Endothelial cell of umbilical vein (primary cell): ENCODE data around the gene RIBC2. TPM values are rescaled to one million over a fixed set of nuclear protein-coding genes. Genes with fewer than 3 reads are reported as not detected.

Source experiments
- BruUV-seq: library from RNA; stranded (reverse); fragments of 400-500 nt; replicated peaks from 2 replicates; lab custom pipeline; 2021; lab: Mats Ljungman, UMichigan
- CTCF ChIA-PET: fragments of 300-600, 350-600 bp; sonication (Branson Sonifier 250); formaldehyde crosslinking; loops from one replicate; lab custom pipeline; 2021; ENCODE audit warnings: antibody characterized with exemption, inconsistent platforms; lab: Charles Lee
- POLR2A ChIA-PET: fragments of 300-600, 350-600 bp; sonication (Branson Sonifier 250); formaldehyde crosslinking; loops from one replicate; lab custom pipeline; 2021; ENCODE audit warnings: antibody characterized with exemption, inconsistent platforms; lab: Charles Lee
- DNase-seq: peaks from one replicate; pipeline ENCODE4 v3.0.0-alpha.2; 2011; ENCODE audit warnings: low read depth, low spot score
- FAIRE-seq: peaks from 2 replicates; lab custom pipeline; 2011; peaks lifted over from hg19 to GRCh38; lab: Jason Lieb, UNC
- H2AFZ ChIP-seq: 2 replicates; pipeline ENCODE4 v1.6.0; 2012; ENCODE audit warnings: low read depth, low read length, control low read depth, inconsistent platforms
- H3K27ac ChIP-seq: 2 replicates; pipeline ENCODE4 v1.5.1; 2011; ENCODE audit warnings: low read depth, mild to moderate bottlenecking, control low read depth, low read length, moderate library complexity; ENCODE audit not compliant: insufficient read depth
- H3K27me3 ChIP-seq, 2 experiments: 2 replicates each; pipeline versions ENCODE4 v1.6.0 to v1.6.1; 2011; ENCODE audit warnings: low read length in 2 of 2, mixed read lengths in 1 of 2; ENCODE audit not compliant: control insufficient read depth in 2 of 2, insufficient read depth in 2 of 2
- H3K36me3 ChIP-seq, 2 experiments: 2 replicates in 1 of 2; 3 replicates in 1 of 2; pipeline ENCODE4 v1.5.1; 2011; ENCODE audit warnings: low read length in 2 of 2, mild to moderate bottlenecking in 1 of 2, moderate library complexity in 1 of 2; ENCODE audit not compliant: control insufficient read depth in 2 of 2, insufficient read depth in 2 of 2; ENCODE audit errors: extremely low read depth in 1 of 2
- H3K4me1 ChIP-seq: 3 replicates; pipeline ENCODE4 v1.5.1; 2011; ENCODE audit warnings: mild to moderate bottlenecking, low read length; ENCODE audit not compliant: control insufficient read depth, insufficient read depth; ENCODE audit errors: extremely low read depth
- H3K4me2 ChIP-seq: 2 replicates; pipeline ENCODE4 v1.6.1; 2011; ENCODE audit warnings: low read length, control low read depth, mixed read lengths; ENCODE audit not compliant: insufficient read depth
- H3K4me3 ChIP-seq, 3 experiments: fragments of 200-600 bp in 1 of 3; sonication (generic), shearing (Covaris generic) in 1 of 3; replicated peaks in 1 of 3; 2 replicates each; pipeline ENCODE4 v1.5.1; 2011 to 2016; ENCODE audit warnings: control low read depth in 3 of 3, low read length in 3 of 3, mild to moderate bottlenecking in 2 of 3, inconsistent platforms in 1 of 3, low read depth in 1 of 3, moderate library complexity in 1 of 3; ENCODE audit not compliant: insufficient read depth in 1 of 3
- H3K79me2 ChIP-seq: 2 replicates; pipeline ENCODE4 v1.6.0; 2012; ENCODE audit warnings: low read length, inconsistent platforms; ENCODE audit not compliant: control insufficient read depth, insufficient read depth
- H3K9ac ChIP-seq: replicated peaks from 2 replicates; pipeline ENCODE3; 2011; ENCODE audit warnings: low read length, control low read depth; ENCODE audit not compliant: insufficient read depth; ENCODE audit errors: extremely low read depth
- H3K9me1 ChIP-seq: replicated peaks from 3 replicates; pipeline ENCODE4 v1.6.0; 2011; ENCODE audit warnings: mild to moderate bottlenecking, low read length; ENCODE audit not compliant: control insufficient read depth, insufficient read depth; ENCODE audit errors: extremely low read depth
- H3K9me3 ChIP-seq: replicated peaks from 2 replicates; pipeline ENCODE4 v1.5.1; 2012; ENCODE audit warnings: low read length, inconsistent platforms; ENCODE audit not compliant: control insufficient read depth, insufficient read depth
- H4K20me1 ChIP-seq: replicated peaks from 2 replicates; pipeline ENCODE3; 2011; ENCODE audit warnings: mild to moderate bottlenecking, low read length; ENCODE audit not compliant: control insufficient read depth, insufficient read depth; ENCODE audit errors: extremely low read depth
- CTCF ChIP-seq, 2 donors: IDR thresholded peaks; 1 replicate in 1 of 2; 2 replicates in 1 of 2; pipeline ENCODE4 v1.5.1; 2011; ENCODE audit warnings: low read length in 2 of 2, mild to moderate bottlenecking in 2 of 2, moderate library complexity in 2 of 2, control low read depth in 1 of 2, inconsistent platforms in 1 of 2, low read depth in 1 of 2; ENCODE audit not compliant: insufficient read depth in 1 of 2; ENCODE audit errors: extremely low read depth in 1 of 2
- EZH2 ChIP-seq: IDR thresholded peaks from 2 replicates; pipeline ENCODE4 v1.6.1; 2012; ENCODE audit warnings: borderline replicate concordance, low read depth, mild to moderate bottlenecking, moderate library complexity, low read length, inconsistent platforms; ENCODE audit not compliant: severe bottlenecking
- FOS ChIP-seq: IDR thresholded peaks from 2 replicates; pipeline ENCODE4 v1.6.1; 2011; ENCODE audit warnings: mild to moderate bottlenecking, low read length, moderate library complexity, borderline replicate concordance; ENCODE audit not compliant: insufficient read depth
- GATA2 ChIP-seq: IDR thresholded peaks from 2 replicates; pipeline ENCODE4 v1.7.0; 2011; ENCODE audit warnings: low read depth, mild to moderate bottlenecking, moderate library complexity, mixed read lengths, low read length; ENCODE audit not compliant: insufficient read length, insufficient read depth
- JUN ChIP-seq: IDR thresholded peaks from 2 replicates; pipeline ENCODE4 v1.6.1; 2011; ENCODE audit warnings: borderline replicate concordance, low read depth; ENCODE audit not compliant: insufficient read length, insufficient read depth
- MAX ChIP-seq: IDR thresholded peaks from 2 replicates; pipeline ENCODE4 v1.6.1; 2011; ENCODE audit not compliant: insufficient read depth, insufficient read length
- MYC ChIP-seq: IDR thresholded peaks from one replicate; pipeline ENCODE4 v1.6.1; 2011; ENCODE audit warnings: mild to moderate bottlenecking, low read depth, low read length
- POLR2A ChIP-seq: IDR thresholded peaks from 2 replicates; pipeline ENCODE4 v1.6.1; 2012; ENCODE audit warnings: low read depth, mild to moderate bottlenecking, control low read depth, low read length
- POLR2AphosphoS5 ChIP-seq: IDR thresholded peaks from 2 replicates; pipeline ENCODE4 v1.6.1; 2012; ENCODE audit warnings: low read depth, mild to moderate bottlenecking, control low read depth, low read length, moderate library complexity; ENCODE audit not compliant: insufficient read depth
- dilution Hi-C: fragments of 300-500 bp; cut with MboI; formaldehyde crosslinking; loops from one replicate; pipeline ENCODE4 v1.15.0; 2019; ENCODE audit warnings: low sequenced_read_pairs; ENCODE audit not compliant: extremely low pct_ligation_motif_present
- intact Hi-C: fragments of 100-400 bp; cut with micrococcal nuclease; formaldehyde crosslinking; loops from one replicate; pipeline ENCODE4 v1.10.0; 2022
- polyA plus RNA-seq, 4 experiments: library from polyadenylated mRNA; depleted of rRNA in 3 of 4; stranded (reverse) in 3 of 4; unstranded in 1 of 4; fragments of >200 nt; gene quantifications; 2 replicates each; pipeline versions ENCODE4 v1.2.1 to v1.2.3, GENCODE V29; 2011 to 2012; ENCODE audit warnings: missing spikeins in 1 of 4
- total RNA-seq: library from RNA; stranded (reverse); gene quantifications from 2 replicates; pipeline ENCODE4 v1.2.3, GENCODE V29; 2021

Gene RIBC2
- total and polyA plus RNA-seq, 2 donors (not counting 3 experiments of a cell fraction or from before 2014, with no cell fraction given) = 1.2 to 5.7 TPM

GRCh38 chr22:45402466-45402985, 11.0 kb upstream of the RIBC2 start:
- H3K9me3 ChIP-seq = no peaks in the 10 kb centered on the region
- DNase-seq = no peak
- no peaks in the 10 kb centered on the region for H3K9me1 ChIP-seq
- no peak overlapping the region for H3K27ac ChIP-seq
- H3K4me3 ChIP-seq = no peak overlapping the region
- ChIA-PET CTCF (interaction anchor here (2.1 to 2.2 kb wide), 3 partner anchors 12 to 85 kb away, joined by 5 to 7 read pairs (median 5); partner anchors contain the start of genes RIBC2 and SMC1B), POLR2A (no interaction called here)
- no TSS peak for BruUV-seq
- FAIRE-seq = no peak
- H4K20me1 ChIP-seq = no peaks in the 10 kb centered on the region
- H3K36me3 ChIP-seq = no peaks in the 10 kb centered on the region
- peaks cover 7 to 16% of the 10 kb centered on the region in 2 experiments for H3K27me3 ChIP-seq
- no peak overlapping the region for H3K4me2 ChIP-seq
- no peaks in the 10 kb centered on the region for H3K79me2 ChIP-seq
- no peaks in the 10 kb centered on the region for H3K4me1 ChIP-seq
- dilution Hi-C loops = no loop called here
- intact Hi-C loops = no loop called here
- no peak overlapping the region for H3K9ac ChIP-seq
- H2AFZ ChIP-seq = no peak overlapping the region
- TF ChIP-seq CTCF (IDR thresholded peaks at IDR 0.05; ENCODE audit: extremely low read depth in 1 of 2, insufficient read depth in 1 of 2, low read depth in 1 of 2, low read length in 2 of 2) (no peak), FOS (no peak), POLR2A (no peak), JUN (no peak), MYC (no peak), POLR2AphosphoS5 (no peak)

- dilution Hi-C loops (no loop called here), intact Hi-C loops (no loop called here)
- TF ChIP-seq GATA2 = no peak
- TF ChIP-seq CTCF (IDR thresholded peaks at IDR 0.05; ENCODE audit: extremely low read depth in 1 of 2, insufficient read depth in 1 of 2, low read depth in 1 of 2, low read length in 2 of 2) = no peak
- TF ChIP-seq JUN = no peak
- no peak for TF ChIP-seq POLR2A
- no peak for TF ChIP-seq FOS
- no peak for TF ChIP-seq EZH2
- no peak for TF ChIP-seq MYC
- no peak for TF ChIP-seq POLR2AphosphoS5
- no peak for TF ChIP-seq MAX
- peaks cover 3% of the 10 kb centered on the region in 2 experiments for H3K27me3 ChIP-seq
- H4K20me1 ChIP-seq = no peaks in the 10 kb centered on the region
- no peaks in the 10 kb centered on the region for H3K79me2 ChIP-seq
- no TSS peak for BruUV-seq
- ChIA-PET CTCF (no interaction called here), POLR2A (no interaction called here)
- H3K27ac ChIP-seq = no peak overlapping the region
- no peaks in the 10 kb centered on the region for H3K36me3 ChIP-seq
- no peak overlapping the region for H3K4me2 ChIP-seq
- no peaks in the 10 kb centered on the region for H3K9me3 ChIP-seq
- H3K9me1 ChIP-seq = no peaks in the 10 kb centered on the region
- H2AFZ ChIP-seq = no peak overlapping the region
- FAIRE-seq (no peak), DNase-seq (no peak)
- H3K4me3 ChIP-seq = no peak overlapping the region
- no peaks in the 10 kb centered on the region for H3K4me1 ChIP-seq
- no peak overlapping the region for H3K9ac ChIP-seq
Observed at GRCh38 chr22:45407793-45408192, 5.7 kb upstream of the RIBC2 start.
